ENCODE data around the gene MFSD11. TPM values are rescaled to one million over a fixed set of nuclear protein-coding genes. Genes with fewer than 3 reads are reported as not detected.
"Not testable (repeated sequence)": the region's sequence is repeated elsewhere in the genome, so short reads cannot be mapped to it uniquely, and the experiment has no call there.

MFSD11 gene
- total and polyA plus RNA-seq, 8 donors = 7.0 to 66.1 (median 14.1) TPM

- intact Hi-C loops (cut with DNase I; ENCODE audit: low total_unique reads) = no loop called here
- TF ChIP-seq POLR2AphosphoS5 (IDR thresholded peaks at IDR 0.05) = no peak
- no peak for TF ChIP-seq EP300 (IDR thresholded peaks at IDR 0.05)
- no peak for TF ChIP-seq POLR2A (IDR thresholded peaks at IDR 0.05)
- Histone ChIP-seq H3K4me3 (no peak overlapping the region), H3K9me3 (no peaks in the 10 kb centered on the region), H3K27ac (peak overlapping the region in 2 of 5 donors; percentile 14 to 87), H3K27me3 (no peaks in the 10 kb centered on the region), H3K36me3 (no peaks in the 10 kb centered on the region), H3K4me1 (peaks cover 18 to 74% (median 41%) of the 10 kb centered on the region in 4 donors)
- DNase-seq = no peak
- 58 to 73% (median 62%) methylated on average over 14 of the region's 14 CpGs for WGBS, 5 donors
Measured at GRCh38 chr17:76691379-76692191, 46.3 kb upstream of the MFSD11 start.

GRCh38 chr17:76695059-76695831 is 42.7 kb upstream of the MFSD11 start:
- 61 to 81% (median 72%) methylated on average over 16 of the region's 16 CpGs for WGBS, 5 donors
- Histone ChIP-seq H3K9me3 (no peaks in the 10 kb centered on the region), H3K27me3 (no peaks in the 10 kb centered on the region), H3K4me1 (peaks cover 24 to 74% (median 46%) of the 10 kb centered on the region in 4 donors), H3K36me3 (no peaks in the 10 kb centered on the region), H3K27ac (peak overlapping the region in 2 of 5 donors; percentile 87), H3K4me3 (no peak overlapping the region)
- TF ChIP-seq POLR2A (IDR thresholded peaks at IDR 0.05) = no peak
- no peak for TF ChIP-seq CTCF (IDR thresholded peaks at IDR 0.05)
- no peak for TF ChIP-seq EP300 (IDR thresholded peaks at IDR 0.05)
- no peak for TF ChIP-seq POLR2AphosphoS5 (IDR thresholded peaks at IDR 0.05)
- no peak for DNase-seq
- intact Hi-C loops (cut with DNase I; ENCODE audit: low total_unique reads) = no loop called here

GRCh38 chr17:76696763-76697701 is 40.9 kb upstream of the MFSD11 start:
- DNase-seq = peak in 1 of 2 donors; percentile 41
- Histone ChIP-seq H3K4me1 (peaks cover 29 to 76% (median 53%) of the 10 kb centered on the region in 4 donors), H3K27ac (peak overlapping the region; percentile 1 to 87 (median 77)), H3K4me3 (no peak overlapping the region), H3K36me3 (no peaks in the 10 kb centered on the region), H3K27me3 (no peaks in the 10 kb centered on the region), H3K9me3 (no peaks in the 10 kb centered on the region)
- intact Hi-C loops (cut with DNase I; ENCODE audit: low total_unique reads) = no loop called here
- TF ChIP-seq POLR2A (IDR thresholded peaks at IDR 0.05) (no peak), CTCF (IDR thresholded peaks at IDR 0.05) (no peak)
- 78 to 86% (median 81%) methylated on average over 17 to 25 of the region's 25 CpGs for WGBS, 5 donors

- no peaks in the 10 kb centered on the region for H3K27me3 ChIP-seq
- intact Hi-C loops (cut with DNase I; ENCODE audit: low total_unique reads) = no loop called here
- peak in 1 of 2 donors; percentile 78 for DNase-seq
- WGBS, 5 donors = 54 to 62% (median 59%) methylated on average over 17 of the region's 17 CpGs
- H3K9me3 ChIP-seq = no peaks in the 10 kb centered on the region
- H3K4me3 ChIP-seq = no peak overlapping the region
- TF ChIP-seq POLR2AphosphoS5 (IDR thresholded peaks at IDR 0.05) (no peak), EP300 (IDR thresholded peaks at IDR 0.05) (no peak), CTCF (IDR thresholded peaks at IDR 0.05) (no peak), POLR2A (IDR thresholded peaks at IDR 0.05) (no peak)
- H3K36me3 ChIP-seq = no peaks in the 10 kb centered on the region
- peak overlapping the region in 4 of 5 donors; percentile 60 to 87 (median 82) for H3K27ac ChIP-seq
- peaks cover 29 to 80% (median 56%) of the 10 kb centered on the region in 4 donors for H3K4me1 ChIP-seq
Measured at GRCh38 chr17:76697702-76698465, 40.0 kb upstream of the MFSD11 start.

- WGBS, 5 donors = 83 to 94% (median 93%) methylated on average over 7 of the region's 7 CpGs
- Histone ChIP-seq H3K27ac (peak overlapping the region in 4 of 5 donors; percentile 77 to 87 (median 86)), H3K4me1 (peaks cover 29 to 87% (median 59%) of the 10 kb centered on the region in 4 donors)
- H3K9me3 ChIP-seq; intact Hi-C loops (cut with DNase I; ENCODE audit: low total_unique reads); H3K36me3 ChIP-seq; H3K4me3 ChIP-seq; H3K27me3 ChIP-seq; DNase-seq: not testable (repeated sequence)
Measured at GRCh38 chr17:76698466-76698977, 39.4 kb upstream of the MFSD11 start.
